ENCODE data around the gene CRIP3. TPM values are rescaled to one million over a fixed set of nuclear protein-coding genes. Genes with fewer than 3 reads are reported as not detected.

CRIP3 gene
- total and polyA plus RNA-seq, 2 of the 13 experiments (the other 11 are each of a cell fraction or from before 2014, with no cell fraction given): 6.3 to 9.3 TPM

DNA sequence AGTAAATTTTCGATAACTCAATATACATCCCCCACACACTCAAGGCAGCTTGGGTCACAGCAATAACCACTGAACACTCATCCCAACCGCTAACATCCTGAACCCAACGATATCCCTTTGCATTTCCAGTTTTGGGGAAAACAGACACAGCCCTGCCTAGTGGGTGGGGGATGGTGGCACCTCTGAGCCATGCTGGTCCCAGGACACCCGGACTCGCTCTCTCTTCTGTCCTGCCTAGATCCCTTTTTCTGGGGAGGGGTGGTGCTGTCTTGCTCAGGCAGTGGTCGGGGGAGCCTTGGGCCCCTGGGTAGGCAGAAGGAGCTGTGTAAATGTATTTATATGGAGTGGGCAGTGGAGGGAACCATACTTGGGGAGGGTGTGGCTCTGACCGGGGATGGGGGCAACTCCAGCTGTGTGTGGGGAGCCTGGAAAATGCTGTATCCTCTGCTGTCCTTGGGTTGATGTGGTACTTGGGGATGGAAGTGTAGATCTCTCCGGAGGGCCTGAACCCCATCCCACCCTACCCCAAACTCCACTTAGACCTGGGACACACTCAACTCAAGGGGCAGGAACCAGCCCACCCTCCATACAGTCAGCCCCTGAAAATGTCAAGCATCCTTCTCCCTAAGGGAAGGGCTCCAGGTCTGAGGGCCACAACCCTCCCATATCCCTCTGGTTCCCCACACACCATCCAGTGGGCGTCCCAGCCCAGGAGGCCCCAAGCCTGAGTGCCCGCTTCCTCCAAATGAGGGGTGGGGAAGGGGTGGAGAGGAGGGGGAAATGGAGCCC is 34.3 kb downstream of the CRIP3 start (continued):
- TF ChIP-seq HIVEP1 (CRISPR knock-in tag; IDR thresholded peaks at IDR 0.05) (no peak), TAF15 (IDR thresholded peaks at IDR 0.05; ENCODE audit: low read depth, low read length, poor library complexity, severe bottlenecking) (no peak), BORCS8-MEF2B (CRISPR knock-in tag; IDR thresholded peaks at IDR 0.05) (peak; percentile 26; the same call in 1 of the 2 replicates), ZNF10 (CRISPR knock-in tag; IDR thresholded peaks at IDR 0.05; ENCODE audit: borderline replicate concordance, low read depth) (no peak), ZNF552 (CRISPR knock-in tag; IDR thresholded peaks at IDR 0.05; ENCODE audit: borderline replicate concordance) (no peak), NFE2 (CRISPR knock-in tag; IDR thresholded peaks at IDR 0.05) (no peak), ZNF614 (CRISPR knock-in tag; IDR thresholded peaks at IDR 0.05; ENCODE audit: borderline replicate concordance) (no peak), RFX3 (CRISPR knock-in tag; IDR thresholded peaks at IDR 0.05) (no peak), THYN1 (CRISPR knock-in tag; IDR thresholded peaks at IDR 0.05; ENCODE audit: borderline replicate concordance, low read depth) (no peak), ZNF747 (CRISPR knock-in tag; IDR thresholded peaks at IDR 0.05; ENCODE audit: borderline replicate concordance) (no peak), ZNF441 (CRISPR knock-in tag; IDR thresholded peaks at IDR 0.05; ENCODE audit: borderline replicate concordance) (no peak; the same call in 1 of the 2 replicates), KLF9 (CRISPR knock-in tag; IDR thresholded peaks at IDR 0.05; ENCODE audit: low read depth) (no peak), ZMYM2 (CRISPR knock-in tag; IDR thresholded peaks at IDR 0.05) (no peak), NR2F2 (IDR thresholded peaks at IDR 0.05; ENCODE audit: borderline replicate concordance, low read depth) (no peak), NFIC (IDR thresholded peaks at IDR 0.05; ENCODE audit: low read length) (no peak), NCOA5 (CRISPR knock-in tag; IDR thresholded peaks at IDR 0.05) (no peak), KLF13 (CRISPR knock-in tag; IDR thresholded peaks at IDR 0.05) (no peak), ZNF3 (CRISPR knock-in tag; IDR thresholded peaks at IDR 0.05) (no peak), SMAD1 (CRISPR knock-in tag; IDR thresholded peaks at IDR 0.05; ENCODE audit: borderline replicate concordance, low read depth) (0 out of 2 replicates have a peak, but pooled peaks have one; percentile 53), GATA4 (IDR thresholded peaks at IDR 0.05; ENCODE audit: borderline replicate concordance, low read depth) (no peak), ZNF251 (CRISPR knock-in tag; IDR thresholded peaks at IDR 0.05) (no peak), NFYC (CRISPR knock-in tag; IDR thresholded peaks at IDR 0.05) (no peak)
- TF ChIP-seq, protein P1, sequence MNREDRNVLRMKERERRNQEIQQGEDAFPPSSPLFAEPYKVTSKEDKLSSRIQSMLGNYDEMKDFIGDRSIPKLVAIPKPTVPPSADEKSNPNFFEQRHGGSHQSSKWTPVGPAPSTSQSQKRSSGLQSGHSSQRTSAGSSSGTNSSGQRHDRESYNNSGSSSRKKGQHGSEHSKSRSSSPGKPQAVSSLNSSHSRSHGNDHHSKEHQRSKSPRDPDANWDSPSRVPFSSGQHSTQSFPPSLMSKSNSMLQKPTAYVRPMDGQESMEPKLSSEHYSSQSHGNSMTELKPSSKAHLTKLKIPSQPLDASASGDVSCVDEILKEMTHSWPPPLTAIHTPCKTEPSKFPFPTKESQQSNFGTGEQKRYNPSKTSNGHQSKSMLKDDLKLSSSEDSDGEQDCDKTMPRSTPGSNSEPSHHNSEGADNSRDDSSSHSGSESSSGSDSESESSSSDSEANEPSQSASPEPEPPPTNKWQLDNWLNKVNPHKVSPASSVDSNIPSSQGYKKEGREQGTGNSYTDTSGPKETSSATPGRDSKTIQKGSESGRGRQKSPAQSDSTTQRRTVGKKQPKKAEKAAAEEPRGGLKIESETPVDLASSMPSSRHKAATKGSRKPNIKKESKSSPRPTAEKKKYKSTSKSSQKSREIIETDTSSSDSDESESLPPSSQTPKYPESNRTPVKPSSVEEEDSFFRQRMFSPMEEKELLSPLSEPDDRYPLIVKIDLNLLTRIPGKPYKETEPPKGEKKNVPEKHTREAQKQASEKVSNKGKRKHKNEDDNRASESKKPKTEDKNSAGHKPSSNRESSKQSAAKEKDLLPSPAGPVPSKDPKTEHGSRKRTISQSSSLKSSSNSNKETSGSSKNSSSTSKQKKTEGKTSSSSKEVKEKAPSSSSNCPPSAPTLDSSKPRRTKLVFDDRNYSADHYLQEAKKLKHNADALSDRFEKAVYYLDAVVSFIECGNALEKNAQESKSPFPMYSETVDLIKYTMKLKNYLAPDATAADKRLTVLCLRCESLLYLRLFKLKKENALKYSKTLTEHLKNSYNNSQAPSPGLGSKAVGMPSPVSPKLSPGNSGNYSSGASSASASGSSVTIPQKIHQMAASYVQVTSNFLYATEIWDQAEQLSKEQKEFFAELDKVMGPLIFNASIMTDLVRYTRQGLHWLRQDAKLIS (CRISPR knock-in tag; IDR thresholded peaks at IDR 0.05): no peak
- TF ChIP-seq, protein P2, sequence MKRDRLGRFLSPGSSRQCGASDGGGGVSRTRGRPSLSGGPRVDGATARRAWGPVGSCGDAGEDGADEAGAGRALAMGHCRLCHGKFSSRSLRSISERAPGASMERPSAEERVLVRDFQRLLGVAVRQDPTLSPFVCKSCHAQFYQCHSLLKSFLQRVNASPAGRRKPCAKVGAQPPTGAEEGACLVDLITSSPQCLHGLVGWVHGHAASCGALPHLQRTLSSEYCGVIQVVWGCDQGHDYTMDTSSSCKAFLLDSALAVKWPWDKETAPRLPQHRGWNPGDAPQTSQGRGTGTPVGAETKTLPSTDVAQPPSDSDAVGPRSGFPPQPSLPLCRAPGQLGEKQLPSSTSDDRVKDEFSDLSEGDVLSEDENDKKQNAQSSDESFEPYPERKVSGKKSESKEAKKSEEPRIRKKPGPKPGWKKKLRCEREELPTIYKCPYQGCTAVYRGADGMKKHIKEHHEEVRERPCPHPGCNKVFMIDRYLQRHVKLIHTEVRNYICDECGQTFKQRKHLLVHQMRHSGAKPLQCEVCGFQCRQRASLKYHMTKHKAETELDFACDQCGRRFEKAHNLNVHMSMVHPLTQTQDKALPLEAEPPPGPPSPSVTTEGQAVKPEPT (CRISPR knock-in tag; IDR thresholded peaks at IDR 0.05; ENCODE audit: low read depth): no peak
